HG02970 (cell line): Measurements from ENCODE around the gene DCUN1D4.
A peak's percentile ranks its signal among the peaks of the same experiment; 100 is the strongest.

Experiments used
- ATAC-seq: cut with Tn5 transposase; IDR thresholded peaks from one replicate; pipeline ENCODE4 v1.9.1; 2021; ENCODE audit warnings: mild to moderate bottlenecking, moderate library complexity, moderate number of reproducible peaks; ENCODE audit not compliant: unreplicated experiment, low FRiP score

Gene DCUN1D4

DNA sequence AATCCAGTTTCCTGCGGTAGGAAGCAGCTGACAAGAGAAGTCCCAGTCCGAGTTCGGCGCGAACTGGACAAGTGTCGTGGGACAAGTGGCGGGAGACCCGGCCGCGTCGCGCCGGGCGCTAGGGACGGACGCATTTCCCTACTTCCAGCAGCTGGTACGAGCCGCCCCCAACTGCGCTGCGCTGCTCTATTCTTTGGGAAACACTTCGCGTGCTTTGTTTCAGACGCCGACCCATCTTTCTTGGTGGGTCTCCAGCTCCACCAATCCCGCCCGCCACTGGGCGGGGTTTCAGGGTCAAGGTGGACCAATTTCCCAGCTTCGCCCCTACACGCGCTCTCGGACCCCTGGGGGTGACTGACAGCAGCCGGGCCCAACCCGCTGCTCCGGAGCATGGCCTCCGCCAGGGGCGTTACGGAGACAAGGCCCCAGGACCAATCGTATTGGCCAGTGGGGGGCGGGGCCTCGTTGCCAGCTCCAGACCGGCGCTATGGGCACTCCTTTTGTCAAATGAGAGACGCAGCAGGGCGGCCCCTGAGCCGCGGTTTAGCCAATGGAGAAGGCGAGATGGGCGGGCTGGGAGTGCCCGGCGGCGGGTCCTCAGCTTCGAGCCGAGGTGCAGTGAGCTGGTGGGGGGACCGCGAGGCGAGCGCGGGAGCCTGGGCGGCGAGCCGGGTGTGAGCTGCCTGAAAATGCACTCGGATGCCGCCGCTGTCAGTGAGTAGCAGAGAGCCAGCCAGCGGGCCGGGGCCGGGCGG lies at the start of gene DCUN1D4:
TSS of gene DCUN1D4 (plus strand) at position 600 of the 755 bp plus-strand sequence. CDS start at position 690, 90 bp downstream.
- peak; percentile 97 for ATAC-seq

GRCh38 chr4:51820443-51821234 lies 22.3 kb upstream of the DCUN1D4 start:
- ATAC-seq = no peak

GRCh38 chr4:51825341-51825740 lies 17.6 kb upstream of the DCUN1D4 start:
- no peak for ATAC-seq

GRCh38 chr4:51830156-51830720 lies 12.7 kb upstream of the DCUN1D4 start:
- no peak for ATAC-seq

- no peak for ATAC-seq
Observed at GRCh38 chr4:51831133-51831532, 11.8 kb upstream of the DCUN1D4 start.

DNA sequence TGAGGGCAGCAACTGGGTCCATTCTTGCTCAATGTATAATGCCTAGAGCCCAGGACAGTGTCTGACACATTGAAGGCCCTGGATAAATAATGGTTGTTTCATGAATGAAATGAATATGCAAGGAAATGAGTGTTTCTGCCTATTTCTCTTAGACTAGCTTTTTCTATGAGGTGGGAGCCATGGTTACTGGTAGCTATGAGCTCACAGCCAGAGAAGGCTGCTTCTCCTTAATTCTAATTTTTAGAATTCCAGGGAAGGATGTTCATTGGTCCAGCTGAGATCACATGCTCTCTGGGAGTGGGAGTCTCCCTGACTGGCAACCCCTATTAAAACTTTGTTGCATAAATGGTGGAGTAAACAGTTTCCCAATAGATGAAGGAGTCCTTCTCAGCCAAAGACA lies 9.7 kb upstream of the DCUN1D4 start:
- ATAC-seq = no peak

- no peak for ATAC-seq
Observed at GRCh38 chr4:51835079-51835478, 7.9 kb upstream of the DCUN1D4 start.

- no peak for ATAC-seq
Observed at GRCh38 chr4:51835855-51836254, 7.1 kb upstream of the DCUN1D4 start.

DNA sequence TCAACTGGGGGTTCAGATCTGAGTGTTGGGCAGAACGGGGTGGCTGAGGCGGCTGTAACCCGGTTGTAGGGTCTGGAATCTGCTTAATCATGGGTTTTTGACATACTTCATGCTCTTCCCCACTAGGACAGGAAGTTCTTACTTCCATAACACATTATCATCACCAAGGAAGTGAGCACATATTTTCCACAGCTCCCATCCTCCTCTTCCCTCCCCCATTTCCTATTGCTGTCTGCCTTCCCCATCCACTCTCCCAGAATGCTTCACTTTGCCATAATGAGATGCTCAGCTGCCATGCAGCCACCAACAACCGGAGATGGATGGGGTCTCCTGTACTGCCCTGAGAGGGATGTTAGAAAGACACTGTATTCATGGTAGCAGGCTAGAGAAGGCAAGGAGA lies 6.4 kb upstream of the DCUN1D4 start:
- no peak for ATAC-seq

GRCh38 chr4:51840781-51841180 lies 2.2 kb upstream of the DCUN1D4 start:
- no peak for ATAC-seq

GRCh38 chr4:51842167-51842553 lies 793 bp upstream of the DCUN1D4 start:
- no peak for ATAC-seq

DNA sequence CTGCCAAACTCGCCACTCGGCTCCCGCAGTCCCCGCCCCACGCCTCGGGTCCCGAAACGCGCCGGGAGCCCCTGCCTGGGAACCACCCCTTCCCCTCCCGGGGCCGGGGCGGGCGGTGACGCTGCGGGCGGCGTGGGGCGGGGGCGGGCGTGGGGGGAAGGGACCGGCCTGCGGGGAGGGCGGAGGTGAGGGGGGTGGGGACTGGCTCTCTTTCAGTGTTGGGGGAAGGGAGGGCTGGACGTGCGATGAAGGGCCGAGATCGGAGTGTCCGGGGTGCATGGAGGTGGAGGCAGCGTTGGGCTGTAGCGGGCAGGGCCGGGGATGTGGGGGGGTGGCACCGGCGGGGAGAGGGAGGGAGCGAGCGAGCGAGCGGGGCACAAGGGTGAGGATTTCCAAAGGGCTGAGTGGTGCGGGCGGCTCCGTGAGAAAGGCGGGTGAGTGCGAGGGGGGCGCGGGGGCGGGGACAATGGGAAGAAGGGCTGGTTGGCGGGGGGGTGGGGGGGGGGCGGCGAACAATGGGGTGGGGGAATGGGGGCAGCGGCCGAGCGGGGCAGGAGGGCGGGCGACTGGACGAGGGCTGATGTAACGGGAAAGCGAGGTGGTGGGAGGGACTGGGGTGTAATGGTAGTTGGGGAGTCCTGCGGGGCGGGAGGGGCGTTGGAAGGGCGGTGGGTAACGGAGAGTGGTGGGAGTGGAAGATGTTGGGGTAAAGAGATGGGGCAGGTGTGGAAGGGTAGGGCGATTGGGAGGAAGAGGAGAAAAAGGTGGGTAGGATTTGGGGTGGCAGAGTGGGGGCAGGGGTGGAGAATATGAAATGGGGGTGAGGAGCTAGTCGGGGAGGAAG lies 578 bp downstream of the DCUN1D4 start:
- peak; percentile 29 for ATAC-seq

- peak; percentile 44 for ATAC-seq
Observed at GRCh38 chr4:51844153-51845054, 1.5 kb downstream of the DCUN1D4 start.

DNA sequence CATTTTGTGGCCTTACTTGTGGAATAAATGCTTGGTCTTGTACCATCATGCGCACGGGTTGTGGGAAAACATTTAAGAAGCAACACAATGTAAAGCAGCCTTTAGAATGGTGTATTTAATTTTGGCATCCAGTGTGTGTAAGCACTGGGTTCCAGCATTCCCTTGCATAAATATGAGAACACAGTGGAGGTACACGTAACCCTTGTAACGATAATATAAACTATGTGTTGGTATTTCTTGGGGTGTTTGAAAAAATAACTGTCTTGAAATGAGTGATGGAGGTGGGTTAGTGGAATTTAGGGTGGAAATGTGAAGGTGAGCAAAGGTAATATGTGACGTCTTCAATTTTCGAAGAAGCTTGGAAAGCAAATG lies 2.1 kb downstream of the DCUN1D4 start:
- ATAC-seq = no peak

DNA sequence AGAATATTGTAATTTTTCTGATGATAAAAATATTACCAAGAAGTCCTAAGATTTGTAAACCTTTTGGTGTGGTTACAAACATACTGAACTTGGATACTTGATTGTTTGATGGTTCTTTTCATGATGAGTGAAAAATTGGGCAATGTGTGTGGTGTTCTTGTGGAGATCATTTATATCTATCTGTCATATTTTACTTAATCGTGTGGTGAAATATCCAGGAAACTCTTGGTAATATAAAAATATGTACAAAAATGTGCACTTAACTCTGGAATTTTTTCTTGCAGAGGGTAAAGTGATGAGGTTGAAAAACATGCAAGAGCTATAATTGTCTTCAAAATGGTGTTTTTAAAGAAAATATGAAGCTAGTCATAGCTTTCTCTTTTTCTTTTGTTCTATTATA lies 2.8 kb downstream of the DCUN1D4 start:
- ATAC-seq = no peak

DNA sequence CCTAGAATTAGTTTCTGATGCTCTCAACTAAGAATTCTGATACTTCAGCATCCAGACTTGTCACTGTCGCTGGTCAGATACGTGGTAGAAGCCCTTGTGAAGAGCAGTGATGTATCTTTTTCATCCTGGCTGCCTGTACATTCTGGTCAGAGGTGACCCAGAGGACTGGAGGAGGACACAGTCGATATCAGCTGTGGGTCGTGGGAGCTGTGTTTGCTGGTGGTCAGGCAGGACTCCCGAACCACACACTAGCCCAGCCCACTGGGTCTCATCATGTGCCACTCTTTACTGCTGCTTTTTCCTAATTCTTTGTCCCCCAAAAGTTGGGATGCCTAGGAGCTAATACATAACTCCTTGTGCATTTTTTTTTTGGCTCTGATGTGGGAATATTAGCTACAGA lies 6.5 kb downstream of the DCUN1D4 start:
- ATAC-seq = no peak

GRCh38 chr4:51850294-51850693 lies 7.3 kb downstream of the DCUN1D4 start:
- no peak for ATAC-seq

GRCh38 chr4:51851090-51851936 lies 8.4 kb downstream of the DCUN1D4 start:
- ATAC-seq = no peak

DNA sequence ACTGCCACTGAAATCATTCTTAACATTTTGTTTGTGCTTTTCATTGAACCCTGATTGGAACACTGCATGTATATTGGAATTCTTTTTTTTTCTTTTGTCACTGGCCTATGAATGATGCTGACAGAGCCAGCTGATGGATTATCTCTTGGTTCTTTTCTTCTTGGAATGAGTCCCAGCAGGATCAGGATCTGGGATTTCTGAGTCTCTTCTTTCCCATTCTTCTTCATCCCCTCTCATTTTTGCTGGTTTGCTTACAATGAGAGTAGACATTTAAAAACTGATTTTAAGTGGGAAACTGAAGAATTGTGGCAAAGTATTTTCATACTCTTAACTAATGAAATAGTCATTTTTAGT lies 9.0 kb downstream of the DCUN1D4 start:
- ATAC-seq = no peak
